H1 (cell line): ENCODE data around the gene PASK. TPM values are rescaled to one million over a fixed set of nuclear protein-coding genes. Genes with fewer than 3 reads are reported as not detected.

Source experiments
- CTCF ChIA-PET: fragments of 300-600 bp; sonication (Branson Sonifier 250); formaldehyde crosslinking; loops from one replicate; lab custom pipeline; 2021; ENCODE audit not compliant: partially characterized antibody; lab: Charles Lee
- POLR2A ChIA-PET: fragments of 300-600 bp; sonication (Branson Sonifier 250); formaldehyde crosslinking; loops from one replicate; lab custom pipeline; 2021; ENCODE audit warnings: inconsistent platforms; ENCODE audit not compliant: partially characterized antibody; lab: Charles Lee
- DNase-seq, 2 experiments: peaks; one replicate each; pipeline versions ENCODE4 v3.0.0 to v3.0.0-alpha.2; 2010 to 2022; ENCODE audit warnings: low spot score in 2 of 2, low read depth in 1 of 2, mixed read lengths in 1 of 2
- FAIRE-seq: peaks from 2 replicates; lab custom pipeline; 2011; peaks lifted over from hg19 to GRCh38; lab: Jason Lieb, UNC
- H2AFZ ChIP-seq: 2 replicates; pipeline ENCODE4 v1.8.1; 2012; ENCODE audit warnings: low read length, inconsistent platforms
- H2AK5ac ChIP-seq: 2 replicates; pipeline ENCODE4 v1.6.1; 2013; ENCODE audit warnings: low read depth, low read length
- H2BK120ac ChIP-seq: replicated peaks from 2 replicates; pipeline ENCODE3; 2013; ENCODE audit warnings: low read depth, low read length, inconsistent platforms
- H2BK12ac ChIP-seq: 2 replicates; pipeline ENCODE4 v1.6.1; 2013; ENCODE audit warnings: low read depth, low read length
- H2BK15ac ChIP-seq: 2 replicates; pipeline ENCODE4 v1.6.1; 2013; ENCODE audit warnings: low read length
- H2BK20ac ChIP-seq: 2 replicates; pipeline ENCODE4 v1.6.1; 2013; ENCODE audit warnings: low read length
- H2BK5ac ChIP-seq: 2 replicates; pipeline ENCODE4 v1.6.1; 2013; ENCODE audit warnings: low read depth, low read length
- H3K14ac ChIP-seq: 2 replicates; pipeline ENCODE4 v1.6.1; 2013; ENCODE audit warnings: inconsistent platforms; ENCODE audit not compliant: insufficient read length
- H3K18ac ChIP-seq: 2 replicates; pipeline ENCODE4 v1.6.1; 2013; ENCODE audit warnings: low read length; ENCODE audit errors: extremely low read depth
- H3K23ac ChIP-seq: 2 replicates; pipeline ENCODE4 v1.6.1; 2013; ENCODE audit warnings: inconsistent platforms; ENCODE audit not compliant: insufficient read length
- H3K23me2 ChIP-seq: 2 replicates; pipeline ENCODE4 v1.6.1; 2013; ENCODE audit warnings: low read depth, low read length
- H3K27ac ChIP-seq: 2 replicates; pipeline ENCODE4 v1.6.1; 2011; ENCODE audit warnings: low read depth, low read length, inconsistent platforms
- H3K27me3 ChIP-seq, 4 experiments: replicated peaks in 1 of 4; 1 replicate in 1 of 4; 2 replicates in 3 of 4; pipeline versions ENCODE4 v1.6.1 to v1.8.1; 2011 to 2013; ENCODE audit warnings: low read length in 3 of 4, mild to moderate bottlenecking in 3 of 4, inconsistent platforms in 2 of 4, mixed read lengths in 2 of 4, moderate library complexity in 1 of 4; ENCODE audit not compliant: control insufficient read depth in 3 of 4, insufficient read depth in 3 of 4; ENCODE audit errors: extremely low read depth in 1 of 4
- H3K36me3 ChIP-seq, 4 experiments: 2 replicates each; pipeline versions ENCODE4 v1.6.1 to v1.8.1; 2011 to 2013; ENCODE audit warnings: mild to moderate bottlenecking in 4 of 4, low read length in 3 of 4, moderate library complexity in 2 of 4, control low read depth in 1 of 4, inconsistent platforms in 1 of 4; ENCODE audit not compliant: insufficient read depth in 4 of 4, control insufficient read depth in 2 of 4
- H3K4ac ChIP-seq: replicated peaks from 2 replicates; pipeline ENCODE3; 2013; ENCODE audit warnings: low read length, low read depth, mixed read lengths, inconsistent platforms; ENCODE audit not compliant: insufficient read length
- H3K4me1 ChIP-seq, 4 experiments: replicated peaks in 1 of 4; 1 replicate in 1 of 4; 2 replicates in 3 of 4; pipeline versions ENCODE4 v1.6.1 to v1.8.1; 2011 to 2013; ENCODE audit warnings: low read length in 3 of 4, inconsistent platforms in 2 of 4, mixed read lengths in 1 of 4; ENCODE audit not compliant: insufficient read depth in 4 of 4, control insufficient read depth in 3 of 4
- H3K4me2 ChIP-seq, 2 experiments: 2 replicates each; pipeline versions ENCODE4 v1.6.1 to v1.8.1; 2011 to 2013; ENCODE audit warnings: low read depth in 2 of 2, low read length in 2 of 2, control low read depth in 1 of 2, inconsistent platforms in 1 of 2, mild to moderate bottlenecking in 1 of 2; ENCODE audit not compliant: insufficient read depth in 1 of 2
- H3K4me3 ChIP-seq, 4 experiments: fragments of 200-600, 300-600 bp in 1 of 4; sonication (generic), shearing (Covaris generic), sonication (Bioruptor Twin) in 1 of 4; 2 replicates each; pipeline versions ENCODE4 v1.5.1 to v1.8.1; 2011 to 2016; ENCODE audit warnings: low read length in 4 of 4, low read depth in 3 of 4, control low read depth in 2 of 4, inconsistent platforms in 2 of 4, mild to moderate bottlenecking in 2 of 4, mixed read lengths in 1 of 4, moderate library complexity in 1 of 4; ENCODE audit not compliant: insufficient read depth in 2 of 4; ENCODE audit errors: extremely low read depth in 1 of 4
- H3K56ac ChIP-seq: replicated peaks from 2 replicates; pipeline ENCODE3; 2013; ENCODE audit warnings: low read depth, mild to moderate bottlenecking, mixed read lengths, low read length, inconsistent platforms; ENCODE audit not compliant: insufficient read length
- H3K79me1 ChIP-seq: 2 replicates; pipeline ENCODE4 v1.6.1; 2013; ENCODE audit warnings: low read depth, low read length, control low read depth
- H3K79me2 ChIP-seq, 2 experiments: 2 replicates each; pipeline versions ENCODE4 v1.6.1 to v1.8.1; 2012 to 2013; ENCODE audit warnings: low read length in 2 of 2, mild to moderate bottlenecking in 2 of 2, inconsistent platforms in 1 of 2; ENCODE audit not compliant: insufficient read depth in 2 of 2, control insufficient read depth in 1 of 2
- H3K9ac ChIP-seq, 4 experiments: replicated peaks in 1 of 4; 1 replicate in 1 of 4; 2 replicates in 3 of 4; pipeline versions ENCODE4 v1.6.1 to v1.8.1; 2011 to 2013; ENCODE audit warnings: low read depth in 3 of 4, low read length in 3 of 4, control low read depth in 2 of 4, mild to moderate bottlenecking in 2 of 4, moderate library complexity in 2 of 4, inconsistent platforms in 1 of 4; ENCODE audit errors: extremely low read depth in 1 of 4
- H3K9me3 ChIP-seq, 2 experiments: 2 replicates each; pipeline versions ENCODE4 v1.6.1 to v1.8.1; 2012 to 2013; ENCODE audit warnings: mild to moderate bottlenecking in 2 of 2, moderate library complexity in 2 of 2, control low read depth in 1 of 2, inconsistent platforms in 1 of 2, low read depth in 1 of 2, low read length in 1 of 2, mixed read lengths in 1 of 2; ENCODE audit not compliant: insufficient read depth in 2 of 2
- H4K20me1 ChIP-seq, 2 experiments: replicated peaks in 1 of 2; 2 replicates each; pipeline versions ENCODE3 to v1.8.1; 2011 to 2013; ENCODE audit warnings: inconsistent platforms in 2 of 2, low read length in 2 of 2, mild to moderate bottlenecking in 1 of 2; ENCODE audit not compliant: insufficient read depth in 2 of 2, control insufficient read depth in 1 of 2
- H4K5ac ChIP-seq: 2 replicates; pipeline ENCODE4 v1.6.1; 2013; ENCODE audit warnings: low read length, low read depth, mixed read lengths, inconsistent platforms; ENCODE audit not compliant: insufficient read length
- H4K8ac ChIP-seq: 2 replicates; pipeline ENCODE4 v1.8.0; 2013; ENCODE audit warnings: mild to moderate bottlenecking, moderate library complexity, low read length, inconsistent platforms; ENCODE audit not compliant: insufficient read depth; ENCODE audit errors: extremely low read depth
- H4K91ac ChIP-seq: replicated peaks from 2 replicates; pipeline ENCODE3; 2013; ENCODE audit warnings: low read length, mixed read lengths, inconsistent platforms; ENCODE audit not compliant: insufficient read length
- ASH2L ChIP-seq: fragments of 200-600, 300-600 bp; sonication (generic); IDR thresholded peaks from one replicate; pipeline ENCODE4 v1.7.1; 2017; ENCODE audit warnings: low read length
- CHD2 ChIP-seq: IDR thresholded peaks from 2 replicates; pipeline ENCODE4 v1.6.1; 2012; ENCODE audit warnings: low read length, improper control_type of control experiment
- GABPA ChIP-seq: IDR thresholded peaks from 2 replicates; pipeline ENCODE4 v1.6.1; 2011; ENCODE audit warnings: mild to moderate bottlenecking, low read length, moderate library complexity, borderline replicate concordance; ENCODE audit not compliant: insufficient read depth
- HDAC2 ChIP-seq, 2 experiments: fragments of 300-600 bp in 1 of 2; sonication (generic) in 1 of 2; IDR thresholded peaks; 2 replicates each; pipeline ENCODE4 v1.6.1; 2011 to 2012; ENCODE audit warnings: low read depth in 2 of 2, low read length in 2 of 2, mild to moderate bottlenecking in 2 of 2, moderate library complexity in 2 of 2, borderline replicate concordance in 1 of 2, inconsistent platforms in 1 of 2
- TBP ChIP-seq: IDR thresholded peaks from 2 replicates; pipeline ENCODE4 v1.6.1; 2011; ENCODE audit warnings: low read depth, low read length, improper control_type of control experiment
- TCF12 ChIP-seq: IDR thresholded peaks from 2 replicates; pipeline ENCODE4 v1.6.1; 2011; ENCODE audit warnings: low read depth, mild to moderate bottlenecking, low read length
- YY1 ChIP-seq: IDR thresholded peaks from 2 replicates; pipeline ENCODE4 v1.6.1; 2011; ENCODE audit warnings: low read depth, mild to moderate bottlenecking, low read length
- WGBS, 2 experiments: shearing (Covaris generic) in 1 of 2; methylation state at CpG; one replicate each; pipeline versions ENCODE4 v1.1.6 to v1.1.7; 2013 to 2015; ENCODE audit warnings: low lambda C conversion rate in 2 of 2, mixed read lengths in 2 of 2, inconsistent platforms in 1 of 2, low coverage in 1 of 2, missing lambda C conversion rate in 1 of 2; ENCODE audit not compliant: insufficient replicate concordance in 2 of 2, insufficient coverage in 1 of 2, insufficient read length in 1 of 2; ENCODE audit errors: extremely low coverage in 1 of 2, missing lambda C conversion rate in 1 of 2; 5-methylcytosine and 5-hydroxymethylcytosine counted together
- polyA plus RNA-seq, 7 experiments: library from polyadenylated mRNA; depleted of rRNA in 3 of 7; stranded (reverse) in 5 of 7; unstranded in 2 of 7; fragments of >200 nt in 5 of 7; fragments of 200-250 nt in 2 of 7; gene quantifications; 1 replicate in 5 of 7; 2 replicates in 1 of 7; 4 replicates in 1 of 7; pipeline versions ENCODE4 v1.2.1 to v1.2.3, GENCODE V29; 2011 to 2013; ENCODE audit warnings: missing spikeins in 2 of 7, mixed read lengths in 2 of 7
- total RNA-seq: library from RNA; stranded (reverse); fragmentation: NEBNext Ultra II Directional; extraction: Animal tissue kit (Norgen Biotek cat#: 25700); gene quantifications from 2 replicates; pipeline ENCODE4 v1.2.1, GENCODE V29; 2021

PASK gene
- total and polyA plus RNA-seq, 2 of the 8 experiments (the other 6 are each of a cell fraction or from before 2014, with no cell fraction given) = 20.5 to 66.1 TPM

- H2BK12ac ChIP-seq = no peak overlapping the region
- CTCF ChIA-PET = interaction anchor here (1.1 to 2.2 kb wide), 4 partner anchors 10 to 223 kb away, joined by 3 to 8 read pairs (median 6); no protein-coding TSS in a partner anchor
- no peak overlapping the region for H3K56ac ChIP-seq
- peaks cover 0 to 14% (median 7%) of the 10 kb centered on the region in 4 experiments; a peak in 6 of 7 replicates for H3K4me1 ChIP-seq
- H3K4me3 ChIP-seq = no peak overlapping the region
- no peak for FAIRE-seq
- H3K23me2 ChIP-seq = no peaks in the 10 kb centered on the region
- H3K4me2 ChIP-seq = no peak overlapping the region
- no peak overlapping the region for H2BK120ac ChIP-seq
- H2BK15ac ChIP-seq = no peak overlapping the region
- no peak for DNase-seq
- H3K27me3 ChIP-seq = no peaks in the 10 kb centered on the region
- no peaks in the 10 kb centered on the region for H3K79me2 ChIP-seq
- H4K5ac ChIP-seq = no peak overlapping the region
- no peak overlapping the region for H3K23ac ChIP-seq
- 91% methylated on average over 11 of the region's 15 CpGs; no CpG with 5 or more reads in 1 of the 2 experiments for WGBS, 2 experiments
- no peak overlapping the region for H4K8ac ChIP-seq
- no peaks in the 10 kb centered on the region for H3K36me3 ChIP-seq
- H3K14ac ChIP-seq = no peak overlapping the region
- H3K18ac ChIP-seq = no peak overlapping the region; the same call in 1 of the 2 replicates
- POLR2A ChIA-PET = no interaction called here
- no peaks in the 10 kb centered on the region for H3K9me3 ChIP-seq
- H3K4ac ChIP-seq = no peak overlapping the region
- H3K27ac ChIP-seq = no peak overlapping the region
- TF ChIP-seq TCF12 (no peak), YY1 (no peak), HDAC2 (IDR thresholded peaks at IDR 0.05; ENCODE audit: borderline replicate concordance in 1 of 2, low read depth in 2 of 2, low read length in 2 of 2) (no peak), CHD2 (no peak), TBP (no peak), GABPA (no peak), ASH2L (no peak)
- H2AFZ ChIP-seq = no peak overlapping the region
- no peak overlapping the region for H4K91ac ChIP-seq
- H3K79me1 ChIP-seq = no peaks in the 10 kb centered on the region
- no peaks in the 10 kb centered on the region for H4K20me1 ChIP-seq
- H2BK20ac ChIP-seq = no peak overlapping the region
- H2AK5ac ChIP-seq = no peak overlapping the region
- no peak overlapping the region for H3K9ac ChIP-seq
- H2BK5ac ChIP-seq = no peak overlapping the region
These were observed 40.6 kb upstream of the PASK start for GRCh38 chr2:241189856-241190201.
